ENCODE results near the gene RPL37. TPM values are rescaled to one million over a fixed set of nuclear protein-coding genes. Genes with fewer than 3 reads are reported as not detected.
"Not testable (repeated sequence)": the region's sequence is repeated elsewhere in the genome, so short reads cannot be mapped to it uniquely, and the experiment has no call there.

The RPL37 gene
- total RNA-seq, 1 donor from 2014 or later = 1,090 TPM

DNA sequence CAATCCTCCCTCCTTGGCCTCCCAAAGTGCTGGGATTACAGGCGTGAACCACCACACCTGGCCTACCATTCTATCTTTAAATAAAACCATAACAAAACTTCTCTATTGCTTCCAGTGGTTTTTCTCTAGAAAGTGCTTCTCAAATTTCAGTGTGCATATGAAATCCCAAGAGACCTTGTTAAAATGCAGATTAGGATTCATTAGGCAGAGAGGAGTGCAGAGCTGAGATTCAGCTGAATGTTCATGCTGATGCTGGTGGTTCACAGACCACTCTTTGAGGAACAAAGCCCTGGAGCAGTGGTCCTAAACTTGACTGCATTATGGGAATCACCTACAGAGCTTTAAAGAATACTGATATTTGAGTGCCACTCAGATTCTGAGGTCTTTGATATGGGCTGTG is 34.4 kb upstream of the RPL37 start:
- Mint-ChIP-seq H3K27ac (ENCODE audit: unreplicated experiment) (no peak overlapping the region), H3K4me3 (ENCODE audit: unreplicated experiment) (no peak overlapping the region), H3K4me1 (ENCODE audit: low read depth, unreplicated experiment) (no peaks in the 10 kb centered on the region), H3K9me3 (ENCODE audit: unreplicated experiment) (peaks cover 4% of the 10 kb centered on the region), H3K27me3 (ENCODE audit: low read depth, unreplicated experiment) (no peaks in the 10 kb centered on the region), H3K36me3 (ENCODE audit: low read depth, unreplicated experiment) (peaks cover 2% of the 10 kb centered on the region)
- no peak for DNase-seq (ENCODE audit: low read depth)
- no peak overlapping the region for H3K9ac ChIP-seq (ENCODE audit: low read length)
- no peak overlapping the region for H3K27ac ChIP-seq (ENCODE audit: low read depth, low read length)
- no peaks in the 10 kb centered on the region for H3K9me3 ChIP-seq (ENCODE audit: insufficient read depth, low read depth, low read length)
- H3K36me3 ChIP-seq (ENCODE audit: insufficient read depth, low read length) = no peaks in the 10 kb centered on the region
- H4K20me1 ChIP-seq (ENCODE audit: insufficient read depth, low read length) = no peaks in the 10 kb centered on the region
- TF ChIP-seq EZH2 (IDR thresholded peaks at IDR 0.05; ENCODE audit: insufficient read depth, low read length) = no peak
- H3K4me2 ChIP-seq (ENCODE audit: low read length) = no peak overlapping the region
- FAIRE-seq = no peak
- no peak overlapping the region for H2AFZ ChIP-seq (ENCODE audit: low read depth, low read length)
- H3K4me3 ChIP-seq (ENCODE audit: insufficient read depth, low read depth, low read length) = no peak overlapping the region
- H3K79me2 ChIP-seq (ENCODE audit: insufficient read depth, low read length) = no peaks in the 10 kb centered on the region
- no peaks in the 10 kb centered on the region for H3K27me3 ChIP-seq (ENCODE audit: insufficient read depth, low read length)
- H3K4me1 ChIP-seq (ENCODE audit: insufficient read depth, low read length) = no peaks in the 10 kb centered on the region

DNA sequence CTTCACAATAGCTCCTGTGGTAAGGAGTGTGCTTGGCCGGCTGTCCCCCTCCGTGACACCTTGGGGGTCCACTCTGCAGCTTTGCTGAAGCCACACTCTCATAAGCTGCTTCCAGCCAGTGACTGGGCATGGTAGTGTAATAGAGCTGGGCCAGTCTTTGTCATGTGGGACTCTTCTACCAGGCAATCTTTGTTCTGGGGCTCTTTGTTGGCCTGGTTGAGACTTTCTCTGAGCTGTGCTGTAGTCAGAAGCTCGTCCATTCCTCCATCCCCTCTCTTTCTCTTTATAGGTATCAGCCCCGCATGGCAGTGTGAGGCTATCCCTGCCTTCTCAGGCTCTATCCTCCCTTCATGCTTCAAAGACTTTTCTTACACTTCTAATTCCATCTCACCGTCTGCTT is 31.8 kb upstream of the RPL37 start:
- Histone ChIP-seq H3K4me1 (ENCODE audit: insufficient read depth, low read length) (no peaks in the 10 kb centered on the region), H3K4me2 (ENCODE audit: low read length) (no peak overlapping the region), H3K9me3 (ENCODE audit: insufficient read depth, low read depth, low read length) (no peaks in the 10 kb centered on the region), H4K20me1 (ENCODE audit: insufficient read depth, low read length) (no peaks in the 10 kb centered on the region), H3K36me3 (ENCODE audit: insufficient read depth, low read length) (no peaks in the 10 kb centered on the region), H3K27ac (ENCODE audit: low read depth, low read length) (no peak overlapping the region), H3K9ac (ENCODE audit: low read length) (no peak overlapping the region), H2AFZ (ENCODE audit: low read depth, low read length) (no peak overlapping the region), H3K4me3 (ENCODE audit: insufficient read depth, low read depth, low read length) (no peak overlapping the region), H3K27me3 (ENCODE audit: insufficient read depth, low read length) (no peaks in the 10 kb centered on the region), H3K79me2 (ENCODE audit: insufficient read depth, low read length) (no peaks in the 10 kb centered on the region)
- H3K27me3 Mint-ChIP-seq (ENCODE audit: low read depth, unreplicated experiment) = no peaks in the 10 kb centered on the region
- peaks cover 2% of the 10 kb centered on the region for H3K36me3 Mint-ChIP-seq (ENCODE audit: low read depth, unreplicated experiment)
- H3K9me3 Mint-ChIP-seq (ENCODE audit: unreplicated experiment) = peaks cover 9% of the 10 kb centered on the region
- FAIRE-seq = no peak
- TF ChIP-seq EZH2 (IDR thresholded peaks at IDR 0.05; ENCODE audit: insufficient read depth, low read length) = no peak
- TF ChIP-seq, protein P1, sequence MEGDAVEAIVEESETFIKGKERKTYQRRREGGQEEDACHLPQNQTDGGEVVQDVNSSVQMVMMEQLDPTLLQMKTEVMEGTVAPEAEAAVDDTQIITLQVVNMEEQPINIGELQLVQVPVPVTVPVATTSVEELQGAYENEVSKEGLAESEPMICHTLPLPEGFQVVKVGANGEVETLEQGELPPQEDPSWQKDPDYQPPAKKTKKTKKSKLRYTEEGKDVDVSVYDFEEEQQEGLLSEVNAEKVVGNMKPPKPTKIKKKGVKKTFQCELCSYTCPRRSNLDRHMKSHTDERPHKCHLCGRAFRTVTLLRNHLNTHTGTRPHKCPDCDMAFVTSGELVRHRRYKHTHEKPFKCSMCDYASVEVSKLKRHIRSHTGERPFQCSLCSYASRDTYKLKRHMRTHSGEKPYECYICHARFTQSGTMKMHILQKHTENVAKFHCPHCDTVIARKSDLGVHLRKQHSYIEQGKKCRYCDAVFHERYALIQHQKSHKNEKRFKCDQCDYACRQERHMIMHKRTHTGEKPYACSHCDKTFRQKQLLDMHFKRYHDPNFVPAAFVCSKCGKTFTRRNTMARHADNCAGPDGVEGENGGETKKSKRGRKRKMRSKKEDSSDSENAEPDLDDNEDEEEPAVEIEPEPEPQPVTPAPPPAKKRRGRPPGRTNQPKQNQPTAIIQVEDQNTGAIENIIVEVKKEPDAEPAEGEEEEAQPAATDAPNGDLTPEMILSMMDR (IDR thresholded peaks at IDR 0.05; ENCODE audit: insufficient read depth, low read depth, low read length) = no peak
- no peak overlapping the region for H3K4me3 Mint-ChIP-seq (ENCODE audit: unreplicated experiment)
- DNase-seq (ENCODE audit: low read depth) = no peak
- no peak overlapping the region for H3K27ac Mint-ChIP-seq (ENCODE audit: unreplicated experiment)
- no peaks in the 10 kb centered on the region for H3K4me1 Mint-ChIP-seq (ENCODE audit: low read depth, unreplicated experiment)

DNA sequence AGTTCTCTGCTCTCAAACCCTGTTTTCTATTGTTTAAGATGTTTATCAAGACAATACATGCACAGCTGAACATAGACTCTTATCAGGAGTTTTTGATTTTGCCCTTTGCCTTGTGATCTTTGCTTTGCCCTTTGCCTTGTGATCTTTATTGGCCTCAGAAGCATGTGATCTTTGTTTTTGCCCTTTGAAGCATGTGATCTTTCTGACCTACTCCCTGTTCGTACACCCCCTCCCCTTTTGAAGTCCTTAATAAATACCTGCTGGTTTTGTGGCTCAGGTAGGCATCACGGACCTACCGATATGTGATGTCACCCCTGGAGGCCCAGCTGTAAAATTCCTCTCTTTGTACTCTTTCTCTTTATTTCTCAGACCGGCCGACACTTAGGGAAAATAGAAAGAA is 30.0 kb upstream of the RPL37 start:
- not testable (repeated sequence) for H3K4me3 ChIP-seq (ENCODE audit: insufficient read depth, low read depth, low read length); H3K4me2 ChIP-seq (ENCODE audit: low read length)

DNA sequence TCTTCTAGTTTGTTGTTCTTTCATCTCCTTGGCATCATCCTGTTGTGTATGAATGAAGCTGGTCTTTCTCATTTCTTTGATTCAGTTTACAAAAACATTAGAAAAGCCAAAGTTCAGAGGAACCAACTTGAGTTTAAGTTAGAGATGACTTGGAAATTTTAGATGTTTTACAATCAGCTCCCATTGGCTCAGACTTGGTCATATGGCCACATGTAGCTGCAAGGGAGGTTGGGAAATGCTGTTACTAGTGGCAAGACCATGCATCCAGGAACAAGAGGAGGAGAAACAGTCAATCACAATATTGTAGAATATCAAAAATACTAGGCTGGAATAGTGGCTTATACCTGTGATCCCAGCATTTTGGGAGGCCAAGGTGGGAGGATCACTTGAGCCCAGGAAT is 25.7 kb upstream of the RPL37 start:
- no peak for TF ChIP-seq EZH2 (IDR thresholded peaks at IDR 0.05; ENCODE audit: insufficient read depth, low read length)
- TF ChIP-seq, protein P1 (IDR thresholded peaks at IDR 0.05; ENCODE audit: insufficient read depth, low read depth, low read length) = no peak
- H3K4me3 ChIP-seq (ENCODE audit: insufficient read depth, low read depth, low read length) = no peak overlapping the region
- H3K79me2 ChIP-seq (ENCODE audit: insufficient read depth, low read length) = no peaks in the 10 kb centered on the region
- DNase-seq (ENCODE audit: low read depth) (no peak), FAIRE-seq (no peak)
- H2AFZ ChIP-seq (ENCODE audit: low read depth, low read length) = no peak overlapping the region
- no peak overlapping the region for H3K4me2 ChIP-seq (ENCODE audit: low read length)
- no peaks in the 10 kb centered on the region for H3K27me3 ChIP-seq (ENCODE audit: insufficient read depth, low read length)
- no peak overlapping the region for H3K4me3 Mint-ChIP-seq (ENCODE audit: unreplicated experiment)
- H3K4me1 ChIP-seq (ENCODE audit: insufficient read depth, low read length) = no peaks in the 10 kb centered on the region
- no peaks in the 10 kb centered on the region for H3K36me3 ChIP-seq (ENCODE audit: insufficient read depth, low read length)
- H3K9me3 Mint-ChIP-seq (ENCODE audit: unreplicated experiment) = peaks cover 10% of the 10 kb centered on the region
- no peaks in the 10 kb centered on the region for H3K27me3 Mint-ChIP-seq (ENCODE audit: low read depth, unreplicated experiment)
- no peaks in the 10 kb centered on the region for H3K9me3 ChIP-seq (ENCODE audit: insufficient read depth, low read depth, low read length)
- peaks cover 2% of the 10 kb centered on the region for H3K36me3 Mint-ChIP-seq (ENCODE audit: low read depth, unreplicated experiment)
- no peak overlapping the region for H3K27ac Mint-ChIP-seq (ENCODE audit: unreplicated experiment)
- H4K20me1 ChIP-seq (ENCODE audit: insufficient read depth, low read length) = no peaks in the 10 kb centered on the region
- H3K27ac ChIP-seq (ENCODE audit: low read depth, low read length) = no peak overlapping the region
- no peak overlapping the region for H3K9ac ChIP-seq (ENCODE audit: low read length)
- no peaks in the 10 kb centered on the region for H3K4me1 Mint-ChIP-seq (ENCODE audit: low read depth, unreplicated experiment)

More for the DNA sequence above, 30.0 kb upstream of the RPL37 start:
- H3K79me2 ChIP-seq (ENCODE audit: insufficient read depth, low read length); H3K27me3 Mint-ChIP-seq (ENCODE audit: low read depth, unreplicated experiment); H3K36me3 Mint-ChIP-seq (ENCODE audit: low read depth, unreplicated experiment); H3K36me3 ChIP-seq (ENCODE audit: insufficient read depth, low read length); H3K9ac ChIP-seq (ENCODE audit: low read length); FAIRE-seq; H3K9me3 ChIP-seq (ENCODE audit: insufficient read depth, low read depth, low read length); H2AFZ ChIP-seq (ENCODE audit: low read depth, low read length); H3K4me1 ChIP-seq (ENCODE audit: insufficient read depth, low read length); H3K27ac ChIP-seq (ENCODE audit: low read depth, low read length); H3K4me1 Mint-ChIP-seq (ENCODE audit: low read depth, unreplicated experiment); H4K20me1 ChIP-seq (ENCODE audit: insufficient read depth, low read length); H3K27me3 ChIP-seq (ENCODE audit: insufficient read depth, low read length); DNase-seq (ENCODE audit: low read depth); H3K9me3 Mint-ChIP-seq (ENCODE audit: unreplicated experiment); H3K27ac Mint-ChIP-seq (ENCODE audit: unreplicated experiment); H3K4me3 Mint-ChIP-seq (ENCODE audit: unreplicated experiment): not testable (repeated sequence)
